ENCODE data around the gene PARP2.
"Not testable (repeated sequence)": the region's sequence is repeated elsewhere in the genome, so short reads cannot be mapped to it uniquely, and the experiment has no call there.

Gene PARP2, protein sequence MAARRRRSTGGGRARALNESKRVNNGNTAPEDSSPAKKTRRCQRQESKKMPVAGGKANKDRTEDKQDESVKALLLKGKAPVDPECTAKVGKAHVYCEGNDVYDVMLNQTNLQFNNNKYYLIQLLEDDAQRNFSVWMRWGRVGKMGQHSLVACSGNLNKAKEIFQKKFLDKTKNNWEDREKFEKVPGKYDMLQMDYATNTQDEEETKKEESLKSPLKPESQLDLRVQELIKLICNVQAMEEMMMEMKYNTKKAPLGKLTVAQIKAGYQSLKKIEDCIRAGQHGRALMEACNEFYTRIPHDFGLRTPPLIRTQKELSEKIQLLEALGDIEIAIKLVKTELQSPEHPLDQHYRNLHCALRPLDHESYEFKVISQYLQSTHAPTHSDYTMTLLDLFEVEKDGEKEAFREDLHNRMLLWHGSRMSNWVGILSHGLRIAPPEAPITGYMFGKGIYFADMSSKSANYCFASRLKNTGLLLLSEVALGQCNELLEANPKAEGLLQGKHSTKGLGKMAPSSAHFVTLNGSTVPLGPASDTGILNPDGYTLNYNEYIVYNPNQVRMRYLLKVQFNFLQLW

DNA sequence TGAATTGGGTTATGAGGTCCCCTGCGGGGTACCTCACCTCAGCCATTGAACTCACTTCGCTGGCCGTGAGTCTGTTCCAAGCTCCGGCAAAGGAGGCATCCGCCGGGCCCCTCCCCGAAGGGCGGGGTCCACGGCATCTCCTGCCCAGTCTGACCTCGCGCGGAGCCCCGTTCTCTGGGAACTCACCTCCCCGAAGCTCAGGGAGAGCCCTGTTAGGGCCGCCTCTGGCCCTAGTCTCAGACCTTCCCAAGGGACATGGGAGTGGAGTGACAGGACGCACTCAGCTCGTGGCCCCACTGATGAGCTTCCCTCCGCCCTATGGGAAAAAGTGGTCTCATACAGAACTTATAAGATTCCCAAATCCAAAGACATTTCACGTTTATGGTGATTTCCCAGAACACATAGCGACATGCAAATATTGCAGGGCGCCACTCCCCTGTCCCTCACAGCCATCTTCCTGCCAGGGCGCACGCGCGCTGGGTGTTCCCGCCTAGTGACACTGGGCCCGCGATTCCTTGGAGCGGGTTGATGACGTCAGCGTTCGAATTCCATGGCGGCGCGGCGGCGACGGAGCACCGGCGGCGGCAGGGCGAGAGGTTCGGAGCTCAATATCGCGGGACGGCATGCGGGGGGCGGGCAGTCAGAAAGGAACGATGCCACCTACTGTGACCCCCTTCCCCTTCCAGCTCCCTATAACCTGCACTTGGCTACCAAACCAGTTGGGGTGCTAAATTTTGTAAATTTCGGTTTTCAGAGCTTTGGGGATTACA is at the start of gene PARP2:
PARP2 (plus strand) TSS at position 544 of the 770 bp plus-strand sequence; CDS start at position 551, 7 bp downstream.
- DNase-seq: peak; percentile 99

DNA sequence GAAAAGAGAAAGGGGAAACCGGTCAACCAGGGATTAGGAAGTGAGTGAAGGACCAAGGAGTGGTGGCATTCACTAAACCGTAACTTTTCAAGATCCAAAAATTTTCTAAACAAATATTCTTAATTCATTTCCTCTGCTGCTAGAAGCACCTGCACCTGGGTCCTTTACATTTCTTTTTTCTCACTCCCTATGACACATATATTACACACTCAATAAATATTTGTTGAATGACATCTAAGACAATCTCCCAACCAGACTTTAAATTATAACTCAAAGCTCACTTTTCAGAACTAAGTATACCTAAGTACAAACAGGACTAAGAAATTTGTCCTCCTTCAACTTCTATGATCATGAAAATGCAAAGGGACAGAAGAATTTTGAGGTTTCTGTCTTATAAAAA is 48.8 kb upstream of the PARP2 start:
- no peak for DNase-seq

DNA sequence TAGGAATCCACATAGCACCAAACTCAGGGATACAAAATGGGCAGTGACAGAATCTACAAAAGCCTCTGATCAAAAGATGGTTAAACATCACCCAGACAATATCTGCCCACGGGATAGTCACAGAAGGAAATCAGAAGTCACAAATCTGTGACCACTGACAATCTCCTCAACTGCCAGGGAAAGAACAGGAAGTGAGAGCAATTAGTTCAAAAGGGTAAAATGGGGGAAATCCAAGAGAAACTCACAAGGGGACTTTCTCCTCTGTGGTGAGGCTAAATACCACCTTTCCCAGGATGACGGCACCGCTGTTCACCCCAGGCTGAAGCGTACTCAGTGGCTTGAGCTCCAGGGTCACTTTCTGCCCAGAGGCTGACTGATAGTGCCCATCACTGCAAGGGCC is 48.4 kb upstream of the PARP2 start:
- no peak for DNase-seq

DNA sequence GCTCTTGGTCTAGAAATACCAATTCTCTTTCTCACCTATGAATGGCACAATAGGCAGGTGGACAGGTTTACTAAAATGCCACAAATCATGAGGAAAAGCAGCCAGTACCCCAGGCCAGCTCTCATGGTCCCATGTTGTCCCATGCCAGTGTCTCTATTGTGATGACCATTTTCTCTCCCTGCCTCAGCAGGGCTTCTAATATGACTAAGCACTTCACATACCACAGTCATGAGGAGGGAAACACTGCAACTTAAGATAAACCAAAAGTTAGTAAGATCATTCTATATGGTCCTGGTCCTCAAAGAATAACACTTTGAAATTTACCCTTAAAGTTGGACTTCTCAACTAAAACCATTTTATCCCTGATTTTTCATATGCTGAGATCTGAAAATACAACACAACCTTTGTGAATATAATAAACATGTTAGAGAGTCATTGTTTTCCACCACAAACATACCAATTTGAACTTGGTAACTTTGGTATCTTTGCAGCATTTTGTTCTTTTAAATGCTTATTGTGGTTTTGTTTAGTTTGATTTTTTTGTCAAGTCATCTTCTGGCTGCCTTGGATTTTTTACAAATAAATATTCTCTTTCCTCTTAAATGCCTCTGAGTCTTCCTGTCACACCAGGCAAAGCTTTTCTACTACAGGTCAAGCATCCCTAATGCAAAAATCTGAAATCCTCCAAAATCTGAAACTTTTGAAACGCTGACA is 41.2 kb upstream of the PARP2 start:
- no peak for DNase-seq

DNA sequence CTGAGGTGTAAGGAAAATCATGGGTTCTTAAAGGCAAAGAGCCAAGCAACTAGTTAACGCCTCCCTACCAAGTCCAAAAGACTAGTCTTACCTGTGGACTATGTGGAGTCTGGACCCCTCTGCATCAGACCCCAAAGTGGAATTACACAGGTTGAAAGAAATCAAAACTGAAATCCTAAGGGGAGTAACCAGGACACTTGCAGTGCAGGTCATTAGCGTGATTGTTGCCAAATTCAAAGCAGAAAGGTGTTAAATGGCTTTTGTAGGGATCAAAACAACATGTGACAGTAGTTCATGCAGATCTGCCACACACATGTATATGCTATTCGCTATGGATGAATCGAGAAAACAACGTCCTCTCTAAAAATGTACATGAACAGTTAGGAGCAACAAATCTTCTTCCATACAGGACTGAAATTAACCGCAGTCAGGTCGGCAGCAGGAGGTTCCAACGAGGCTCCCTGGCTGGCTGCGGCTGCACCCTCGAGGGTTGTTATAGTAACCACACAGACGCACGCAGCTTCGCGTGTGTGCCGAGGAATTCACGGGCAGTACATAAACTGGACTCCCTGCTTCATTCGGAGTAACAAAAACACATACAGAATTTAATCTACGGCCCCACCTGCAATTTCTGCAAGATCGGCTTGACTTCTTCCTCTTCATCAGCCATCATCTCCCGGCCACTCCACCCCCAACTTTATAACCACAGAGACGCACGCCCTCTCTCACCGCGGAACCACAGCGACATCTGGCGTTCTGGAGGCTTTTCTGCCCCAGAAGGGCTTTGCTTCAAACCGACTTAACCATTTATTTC is 38.0 kb upstream of the PARP2 start, which contains the start of gene TTC5:
TTC5 (minus strand) TSS at position 687 of the 814 bp plus-strand sequence; CDS start at position 673, 14 bp downstream.
- DNase-seq: peak; percentile 81

DNA sequence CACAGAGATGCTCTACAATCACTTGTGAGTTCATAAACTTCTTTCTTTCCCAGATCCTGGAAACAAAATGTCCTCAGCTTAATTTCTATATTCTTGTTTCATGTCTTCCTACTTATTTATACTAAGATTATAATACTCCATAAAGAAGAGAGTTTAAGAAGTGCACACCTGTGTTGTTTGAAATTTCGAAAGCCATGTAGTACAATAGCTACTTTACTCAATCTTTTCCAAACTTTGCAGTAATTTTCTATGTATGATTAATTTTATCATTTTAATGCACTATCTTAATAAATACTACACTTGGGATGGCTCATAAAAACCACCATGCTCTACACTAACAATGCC is 37.4 kb upstream of the PARP2 start:
- DNase-seq: no peak

DNA sequence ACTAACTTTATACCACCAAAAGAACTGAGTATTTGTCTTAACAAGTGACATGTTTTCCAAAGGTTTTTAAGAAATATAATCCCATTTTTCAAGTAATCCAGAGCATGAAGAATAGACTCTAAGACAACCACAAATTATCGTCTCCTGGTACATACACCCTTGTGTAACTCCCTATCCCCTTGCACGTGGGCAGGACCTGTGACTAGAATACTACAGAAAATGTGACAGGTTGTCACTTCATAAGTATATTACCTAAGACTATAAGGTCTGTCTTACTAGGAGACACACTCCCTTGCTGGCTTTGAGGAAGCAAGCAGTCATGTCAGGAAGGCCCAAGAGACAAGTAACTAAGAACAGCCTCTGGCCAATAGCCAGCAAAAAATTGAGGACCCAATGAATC is 29.4 kb upstream of the PARP2 start:
- no peak for DNase-seq

DNA sequence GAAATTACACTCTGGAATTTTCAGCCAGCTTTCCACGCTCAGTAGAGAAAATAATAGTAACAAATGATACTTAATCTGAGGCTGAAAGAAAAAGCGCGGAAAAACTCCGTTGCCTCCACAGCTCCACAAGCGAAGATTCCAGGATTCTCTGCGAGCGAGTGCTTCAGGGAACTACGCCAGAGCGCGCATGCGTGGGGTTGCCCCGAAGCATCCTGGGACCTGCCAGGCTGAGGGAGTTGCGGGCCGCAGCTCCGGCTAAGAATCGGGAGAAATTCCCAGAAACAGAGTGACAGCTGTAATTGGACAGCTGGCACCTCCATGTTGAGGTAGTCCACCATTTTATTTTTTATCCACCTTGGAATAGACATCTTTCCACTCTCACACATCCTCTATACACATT is 25.7 kb upstream of the PARP2 start:
- no peak for DNase-seq

DNA sequence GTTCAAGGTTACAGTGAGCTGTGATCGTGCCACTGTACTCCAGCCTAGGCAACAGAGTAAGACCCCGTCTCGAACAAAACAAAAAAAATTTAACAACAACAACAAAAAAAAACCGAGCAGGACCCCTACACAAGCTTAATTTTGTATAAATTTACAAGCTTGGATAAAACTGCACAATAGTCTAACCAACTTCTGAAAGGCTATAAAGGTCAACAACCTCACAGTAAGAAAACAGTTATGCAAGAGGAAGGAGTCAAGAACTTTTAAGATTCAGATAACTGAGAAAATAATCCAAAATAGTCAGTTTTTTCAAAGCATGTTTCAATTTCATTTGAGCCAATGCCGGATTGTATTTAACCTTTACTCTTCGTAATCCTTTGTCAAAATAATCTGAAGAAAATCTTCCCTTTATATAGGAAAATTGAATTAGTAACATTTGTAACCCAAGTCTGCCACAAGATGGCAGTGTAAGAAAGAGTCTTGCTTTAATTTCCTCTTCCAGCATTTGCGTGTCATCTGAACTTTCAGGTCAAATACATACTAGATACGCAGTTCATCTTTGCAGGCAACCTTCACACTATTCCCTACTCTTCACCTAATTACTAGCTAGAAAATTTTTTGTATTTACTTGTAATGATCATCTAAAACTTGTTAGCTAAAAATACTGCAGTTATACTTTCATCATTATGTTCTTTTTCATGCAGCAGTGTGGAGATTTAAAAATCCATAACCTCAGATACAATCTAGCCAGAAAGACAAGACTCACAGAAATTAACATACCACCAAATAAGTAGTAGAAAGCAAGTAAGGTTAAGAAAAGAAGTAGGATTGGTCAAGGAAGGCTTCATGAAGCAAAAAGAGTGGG is 16.2 kb upstream of the PARP2 start:
- DNase-seq: peak; percentile 58

DNA sequence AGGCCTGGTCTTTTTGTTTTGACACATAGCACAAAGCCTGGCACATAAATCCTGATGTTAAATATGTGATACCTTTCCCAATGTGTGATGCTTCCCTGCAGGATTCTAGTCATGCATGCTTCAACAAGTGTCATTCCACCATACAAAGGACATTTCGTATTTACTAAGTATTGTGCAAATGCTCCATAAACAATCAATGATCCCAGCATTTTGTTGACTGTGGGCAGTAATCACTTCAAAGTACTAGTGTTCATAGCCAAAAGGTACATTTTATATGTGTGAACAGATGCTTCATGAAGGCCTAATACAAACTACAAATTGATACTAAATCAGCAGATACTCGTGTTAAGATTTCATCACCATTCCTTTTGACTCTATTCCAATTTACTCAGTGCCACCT is 14.7 kb upstream of the PARP2 start:
- no peak for DNase-seq

DNA sequence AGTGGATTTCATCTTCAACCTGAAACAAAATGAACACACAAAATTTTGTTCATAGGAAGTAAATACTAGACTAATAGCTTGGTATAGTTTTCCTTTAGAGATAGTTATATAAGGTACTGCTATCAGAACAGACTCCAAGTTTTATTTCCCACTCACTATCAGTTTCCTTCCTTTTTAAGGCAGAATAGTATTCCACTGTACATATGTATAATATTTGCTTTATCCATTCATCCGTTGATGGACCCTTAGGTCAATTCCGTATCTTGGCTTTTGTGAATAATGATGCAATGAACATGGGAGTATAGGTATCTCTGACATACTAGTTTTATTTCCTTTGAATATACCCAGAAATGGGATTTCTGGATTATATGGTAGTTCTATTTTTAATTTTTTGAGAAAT is 14.1 kb upstream of the PARP2 start:
- DNase-seq: no peak

DNA sequence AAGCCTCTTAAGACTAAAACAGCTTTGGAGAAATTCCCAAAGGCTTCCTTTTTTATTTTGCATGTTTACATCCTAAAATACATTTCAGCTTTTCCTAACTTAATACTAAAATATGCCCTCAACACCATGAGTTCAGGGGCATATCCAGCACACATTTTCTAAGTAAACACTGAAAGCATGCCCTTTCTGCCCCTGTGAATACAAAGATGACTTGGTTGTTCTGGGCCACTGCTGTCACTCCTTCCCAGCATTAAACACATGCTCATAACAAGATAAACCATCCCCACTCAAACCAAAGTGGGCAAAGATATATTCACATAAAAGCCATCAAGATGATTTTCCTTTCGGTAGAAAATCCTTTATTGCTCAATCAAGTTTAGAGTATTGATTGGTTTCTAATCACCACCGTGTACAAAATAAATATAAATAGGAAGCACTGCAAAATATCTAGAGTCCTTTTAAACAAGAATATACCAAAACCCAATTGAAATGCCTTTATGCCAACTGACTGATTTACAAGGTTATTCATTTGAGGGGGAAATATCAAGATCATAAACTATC is 12.3 kb upstream of the PARP2 start:
- DNase-seq: no peak

DNA sequence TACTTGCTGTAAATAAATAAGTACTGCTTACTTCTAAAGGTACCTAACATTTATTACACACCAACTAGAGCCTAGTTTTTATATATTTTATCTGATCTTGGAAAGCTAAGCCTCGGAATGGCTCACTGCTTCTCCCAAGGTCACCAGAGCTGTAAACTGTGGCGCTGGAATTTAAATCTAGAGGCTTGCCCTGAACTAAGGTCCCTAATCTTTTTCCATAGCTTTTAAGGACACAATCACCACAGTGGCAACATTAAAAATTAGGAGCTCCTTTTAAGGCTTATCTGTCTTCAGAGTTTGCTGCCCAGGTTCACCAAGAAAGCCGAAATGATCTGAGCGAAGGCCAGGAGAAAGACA is 11.0 kb upstream of the PARP2 start:
- DNase-seq: no peak

DNA sequence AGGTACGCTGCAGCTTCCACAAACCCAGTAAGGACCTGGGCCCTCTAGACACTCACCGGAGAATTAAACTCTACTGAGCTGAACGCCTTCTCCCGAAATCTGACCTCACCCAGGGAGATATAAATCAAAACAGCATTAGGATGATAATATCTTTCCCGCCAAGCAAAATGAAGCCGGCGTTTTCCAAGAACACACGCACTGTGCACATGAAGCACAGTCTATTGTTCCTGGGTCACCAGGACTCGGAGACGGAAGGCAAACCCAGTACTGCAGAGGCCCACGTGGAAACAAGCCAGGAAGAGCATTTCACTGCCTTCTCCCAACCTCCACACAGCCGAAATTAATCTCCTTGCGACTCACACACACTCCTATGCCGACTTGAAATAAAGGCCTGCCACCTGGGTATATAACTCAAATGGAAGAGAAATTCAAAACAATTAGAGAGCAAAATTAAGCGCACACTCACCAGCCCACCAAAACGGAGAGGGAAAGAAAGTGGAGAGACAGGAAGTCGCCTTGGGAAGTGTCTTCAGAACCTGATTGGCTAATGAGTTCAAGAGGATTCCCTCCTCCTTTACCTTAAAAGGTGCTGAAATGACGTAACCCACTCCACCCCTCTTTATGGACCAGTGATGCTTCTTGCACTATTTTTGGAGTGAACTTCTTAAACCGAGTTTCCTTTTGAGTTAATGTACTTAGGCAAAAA is 10.5 kb upstream of the PARP2 start, which contains the start of gene CCNB1IP1:
CCNB1IP1 (minus strand) TSS at position 492 of the 706 bp plus-strand sequence. CDS start 16,756 bp downstream, outside the sequence.
- DNase-seq: peak; percentile 85

DNA sequence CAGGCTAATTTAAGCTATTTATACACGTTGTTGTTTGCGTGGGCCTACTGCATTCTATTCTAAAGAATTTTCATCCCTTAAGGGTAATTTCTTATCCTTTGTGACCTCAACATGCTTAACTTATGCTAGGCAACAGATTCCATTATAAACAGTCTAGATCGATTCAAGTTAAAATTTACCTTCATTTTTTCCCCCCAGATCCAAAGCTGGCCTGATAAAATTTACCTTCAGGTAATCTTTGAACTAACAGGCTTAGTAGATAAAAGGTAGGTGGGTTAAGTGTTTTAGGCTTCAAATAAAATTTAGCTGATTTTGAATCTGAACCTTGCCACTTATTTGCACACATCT is 10.0 kb upstream of the PARP2 start:
- DNase-seq: no peak

DNA sequence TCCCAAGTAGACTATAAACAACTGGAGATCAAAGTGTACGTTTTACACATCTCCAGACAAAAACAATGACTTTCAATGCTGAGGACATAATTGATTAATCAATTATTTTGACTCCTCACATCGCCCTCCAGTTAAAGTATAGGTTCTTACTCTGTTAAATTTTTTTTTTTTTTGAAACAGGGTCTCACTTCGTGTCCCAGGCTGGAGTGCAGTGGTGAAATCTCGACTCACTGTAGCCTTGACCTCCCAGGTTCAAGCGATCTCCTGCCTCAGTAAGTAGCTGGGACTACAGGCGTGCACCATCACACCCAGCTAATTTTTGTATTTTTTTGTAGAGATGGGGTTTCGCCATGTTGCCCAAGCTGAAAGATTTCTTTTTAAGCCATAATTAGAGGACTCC is 9.4 kb upstream of the PARP2 start:
- no peak for DNase-seq

DNA sequence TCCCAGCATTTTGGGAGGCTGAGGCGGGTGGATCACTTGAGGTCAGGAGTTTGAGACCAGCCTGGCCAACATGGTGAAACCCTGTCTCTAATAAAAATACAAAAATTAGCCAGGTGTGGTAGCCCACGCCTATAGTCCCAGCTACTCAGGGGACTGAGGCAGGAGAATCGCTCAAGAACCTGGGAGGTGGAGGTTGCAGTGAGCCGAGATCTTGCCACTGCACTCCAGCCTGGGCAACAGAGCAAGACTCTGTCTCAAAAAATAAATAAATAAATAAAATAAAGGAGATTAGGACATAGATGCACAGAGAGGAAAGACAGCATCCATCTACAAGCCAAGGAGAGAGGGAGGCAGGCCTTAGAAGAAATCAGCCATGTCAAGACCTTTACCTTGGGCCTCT is 2.4 kb upstream of the PARP2 start:
- not testable (repeated sequence) for DNase-seq

DNA sequence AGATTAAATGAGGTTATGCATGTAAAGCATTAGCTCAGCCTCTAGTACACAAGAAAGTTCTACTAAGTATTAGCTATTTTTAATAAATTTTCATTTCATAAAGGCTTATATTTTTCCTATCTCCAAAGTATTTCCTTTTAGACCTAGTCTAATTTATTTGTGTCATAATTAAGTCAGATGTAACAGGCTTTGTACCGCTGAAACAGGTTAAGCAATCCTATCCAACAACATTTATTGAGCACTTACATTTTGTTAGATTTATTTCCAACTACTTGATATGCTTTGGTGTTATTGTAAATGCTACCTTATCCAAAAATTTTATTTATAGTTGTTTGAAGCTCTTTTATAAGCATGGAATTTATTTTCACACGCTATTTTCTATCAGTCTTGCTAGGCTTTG is 1.8 kb upstream of the PARP2 start:
- no peak for DNase-seq

DNA sequence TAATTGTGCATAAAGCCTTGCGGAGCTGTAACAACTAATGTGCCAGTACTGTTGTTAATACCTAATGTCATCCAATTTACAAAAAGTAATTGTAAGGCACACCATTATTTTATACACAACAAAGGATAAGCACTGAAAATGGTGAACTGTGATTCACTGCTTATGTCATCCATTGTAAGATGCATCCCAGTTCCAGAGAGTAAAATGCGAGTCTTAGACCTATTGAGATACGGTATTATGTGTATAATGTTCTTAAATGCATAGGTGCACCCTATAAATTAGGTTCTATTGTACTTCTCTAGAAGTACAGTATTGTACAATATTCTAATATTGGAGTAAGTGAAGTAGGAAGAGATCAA is 406 bp downstream of the PARP2 start:
- peak; percentile 55 for DNase-seq

DNA sequence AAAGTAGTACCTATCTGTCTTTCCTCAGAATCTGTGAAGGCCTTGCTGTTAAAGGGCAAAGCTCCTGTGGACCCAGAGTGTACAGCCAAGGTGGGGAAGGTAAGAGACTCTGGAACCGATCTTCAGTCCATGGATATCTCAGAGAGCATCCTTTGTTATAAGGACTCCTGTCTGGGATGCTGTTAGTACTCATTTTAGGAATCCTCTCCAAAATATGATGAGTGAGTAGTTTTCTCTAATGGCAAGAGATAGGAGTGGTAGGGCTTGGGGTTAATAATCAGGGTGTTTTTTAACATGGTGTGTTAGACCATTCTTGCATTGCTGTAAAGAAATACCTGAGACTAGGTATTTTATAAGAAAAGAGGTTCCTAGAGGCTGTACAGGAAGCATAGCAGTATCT is 1.9 kb downstream of the PARP2 start:
- no peak for DNase-seq

DNA sequence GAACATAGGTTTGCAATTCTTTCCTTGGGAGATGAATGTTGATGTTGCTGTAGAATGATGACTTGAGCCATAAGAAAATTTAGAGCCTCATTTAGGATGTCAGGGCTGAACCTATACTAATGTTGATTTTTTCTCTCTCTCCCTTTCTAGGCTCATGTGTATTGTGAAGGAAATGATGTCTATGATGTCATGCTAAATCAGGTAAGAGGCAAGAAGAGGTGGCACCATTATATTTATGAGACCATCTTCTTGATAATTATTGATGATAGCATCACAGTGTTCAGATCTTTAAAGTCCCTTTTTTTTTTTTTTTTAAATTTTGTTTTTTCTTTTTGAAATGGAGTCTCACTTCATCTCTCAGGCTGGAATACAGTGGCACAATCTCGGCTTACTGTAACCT is 3.3 kb downstream of the PARP2 start:
- no peak for DNase-seq

Measured in NCI-H774 (cell line).